ENCODE results near the gene CDH23.

CDH23 gene

GRCh38 chr10:71572962-71573361, 176.2 kb downstream of the CDH23 start:
- no peak for TF ChIP-seq CTCF (IDR thresholded peaks at IDR 0.05; ENCODE audit: insufficient read depth, low read length, missing control alignments)
- no peak overlapping the region for H3K4me3 ChIP-seq (ENCODE audit: low read depth, low read length)
- CTCF ChIA-PET: interaction anchor here (1.2 to 10.6 kb wide), 4 partner anchors 10 to 255 kb away, joined by 3 to 243 read pairs (median 4); partner anchors contain the start of gene SLC29A3
- no peak for DNase-seq (ENCODE audit: low read depth, low spot score)
- POLR2A ChIA-PET: no interaction called here

DNA sequence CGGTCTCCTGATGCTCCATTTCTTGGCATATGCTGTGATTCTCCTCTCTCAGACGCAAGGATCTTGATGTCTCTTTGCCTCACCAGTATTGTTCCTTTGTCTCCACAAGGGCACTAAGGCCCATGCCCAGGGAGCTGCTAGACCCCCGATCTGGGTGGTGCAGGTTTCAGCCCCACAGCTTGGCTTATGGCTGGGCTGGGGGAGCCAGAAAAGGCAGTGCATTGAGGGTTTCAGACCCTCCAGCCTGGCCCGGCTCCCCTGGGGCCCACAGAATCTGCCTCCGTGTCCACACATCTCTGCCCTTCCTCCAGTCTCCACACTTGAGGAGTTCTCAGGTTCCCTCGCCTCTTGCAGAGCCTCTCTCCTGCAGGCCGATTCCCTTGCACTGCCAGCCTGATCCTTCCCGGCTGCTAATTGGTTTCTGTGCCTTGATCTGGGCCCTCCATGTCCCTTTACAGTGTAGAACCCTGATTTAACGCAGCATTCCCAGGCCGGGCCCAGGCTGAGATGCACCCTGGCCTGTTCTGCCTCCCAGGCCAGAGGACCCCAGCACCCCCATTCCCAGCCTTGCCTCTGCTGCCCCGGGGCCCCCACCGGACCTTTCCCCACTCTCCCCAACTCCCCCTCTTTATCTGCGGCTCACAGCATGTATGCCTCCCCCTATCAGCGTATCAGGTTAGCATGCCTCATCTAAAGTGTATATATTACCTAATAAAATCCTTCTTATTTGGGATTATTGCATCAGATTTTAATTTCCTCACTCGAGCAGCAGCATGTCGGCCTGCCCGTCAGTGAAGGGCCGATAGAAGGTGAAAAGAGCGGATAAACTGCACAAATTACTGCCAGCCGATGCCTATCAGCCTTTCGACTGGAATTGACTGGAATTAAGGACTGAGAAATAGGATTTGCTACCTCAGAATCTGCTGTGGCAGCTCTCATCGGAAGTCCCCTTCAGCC, 177.1 kb downstream of the CDH23 start:
- no peak for TF ChIP-seq CTCF (IDR thresholded peaks at IDR 0.05; ENCODE audit: insufficient read depth, low read length, missing control alignments)
- ChIA-PET CTCF (interaction anchor here (1.2 to 10.6 kb wide), 4 partner anchors 9 to 256 kb away, joined by 3 to 243 read pairs (median 4); partner anchors contain the start of gene SLC29A3), POLR2A (no interaction called here)
- DNase-seq (ENCODE audit: low read depth, low spot score): no peak
- no peak overlapping the region for H3K4me3 ChIP-seq (ENCODE audit: low read depth, low read length)

DNA sequence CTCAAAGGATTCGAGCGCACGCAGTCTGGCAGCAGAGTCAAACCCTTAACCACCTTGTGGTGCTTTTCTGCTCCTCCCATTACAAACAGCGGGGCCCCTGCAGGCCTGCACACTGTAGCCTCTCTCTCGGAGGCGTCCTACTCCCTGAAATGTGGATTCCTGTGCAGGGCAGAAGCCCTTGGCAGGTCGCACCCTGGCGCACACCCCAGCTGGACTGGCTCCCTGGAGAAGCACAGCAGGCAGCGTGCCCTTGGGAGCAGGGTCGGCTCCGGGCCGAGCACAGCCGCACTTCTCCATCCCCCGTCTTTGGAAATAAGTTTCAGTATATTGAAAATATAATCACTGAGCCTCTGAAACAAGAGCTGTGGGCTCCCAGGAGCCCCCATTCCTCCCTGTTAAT, 178.7 kb downstream of the CDH23 start:
- TF ChIP-seq CTCF (IDR thresholded peaks at IDR 0.05; ENCODE audit: insufficient read depth, low read length, missing control alignments): no peak
- no peak overlapping the region for H3K4me3 ChIP-seq (ENCODE audit: low read depth, low read length)
- ChIA-PET POLR2A (no interaction called here), CTCF (no interaction called here)
- no peak for DNase-seq (ENCODE audit: low read depth, low spot score)

DNA sequence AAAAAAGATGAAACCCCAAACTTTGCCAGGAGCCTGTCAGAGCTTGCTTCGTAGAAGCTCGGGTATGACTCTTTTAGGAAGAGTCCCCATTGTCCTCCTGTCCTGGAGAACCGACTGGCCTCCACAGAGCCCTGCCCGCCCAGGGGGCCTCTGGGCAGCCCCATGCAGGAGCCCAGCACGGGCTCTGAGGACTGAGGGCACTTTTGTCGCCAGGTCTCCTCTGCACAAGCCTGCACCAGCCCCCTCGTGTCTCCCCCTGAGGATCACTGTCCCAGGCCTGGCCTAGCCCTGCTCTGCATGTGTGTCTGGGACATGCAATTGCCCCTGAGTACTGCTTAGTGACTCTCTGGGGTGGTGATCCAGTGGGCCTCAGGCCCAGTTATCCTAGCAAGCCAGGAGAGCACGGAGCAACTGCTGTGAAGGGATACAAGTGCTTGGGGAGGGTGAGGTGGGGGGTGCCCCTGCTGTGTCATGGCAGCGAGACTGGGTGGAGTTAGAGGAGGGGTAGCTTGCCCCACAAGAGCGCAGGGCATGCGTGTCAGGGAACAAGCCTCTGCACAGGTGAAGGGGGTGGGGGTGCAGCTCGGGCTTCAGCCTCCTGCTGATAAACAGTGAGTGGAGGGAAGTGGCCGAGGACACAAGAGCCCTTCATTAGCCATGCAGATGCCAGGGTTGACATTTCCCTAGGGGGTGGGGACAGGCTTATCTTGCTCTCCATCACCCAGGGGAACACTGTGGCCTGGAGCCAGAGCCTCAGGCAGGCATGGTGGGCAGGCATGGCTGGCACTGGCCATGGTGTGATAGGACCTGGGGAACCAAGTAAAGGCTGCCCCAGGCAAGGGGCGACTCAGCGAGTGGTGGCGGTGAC, 179.4 kb downstream of the CDH23 start:
- ChIA-PET CTCF (no interaction called here), POLR2A (no interaction called here)
- no peak overlapping the region for H3K4me3 ChIP-seq (ENCODE audit: low read depth, low read length)
- TF ChIP-seq CTCF (IDR thresholded peaks at IDR 0.05; ENCODE audit: insufficient read depth, low read length, missing control alignments): no peak
- DNase-seq (ENCODE audit: low read depth, low spot score): no peak

GRCh38 chr10:71576842-71577241, 180.1 kb downstream of the CDH23 start:
- no peak for TF ChIP-seq CTCF (IDR thresholded peaks at IDR 0.05; ENCODE audit: insufficient read depth, low read length, missing control alignments)
- ChIA-PET CTCF (interaction anchor here (2.6 kb wide), 1 partner anchor 8 kb away, joined by 20 read pairs; no protein-coding TSS in a partner anchor), POLR2A (no interaction called here)
- no peak for DNase-seq (ENCODE audit: low read depth, low spot score)
- H3K4me3 ChIP-seq (ENCODE audit: low read depth, low read length): no peak overlapping the region

DNA sequence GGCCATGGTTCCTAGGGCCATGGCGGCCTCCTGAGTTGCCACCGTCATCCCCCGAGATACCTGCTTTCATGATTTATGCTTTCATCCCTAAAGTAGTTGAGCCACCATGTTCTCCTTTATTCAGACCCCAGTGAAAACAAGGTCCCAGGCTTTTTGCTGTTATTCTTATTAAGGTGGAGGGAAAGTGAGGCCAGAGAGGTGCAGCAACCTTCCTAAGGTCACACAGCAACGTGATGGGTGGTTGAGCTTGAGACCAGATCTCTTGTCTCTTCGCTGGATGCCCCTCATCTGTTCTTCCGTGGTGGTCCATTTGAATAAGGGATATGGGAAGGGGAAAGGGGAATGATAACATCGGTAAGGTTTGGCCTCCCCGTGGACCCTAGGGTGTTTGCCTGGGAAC, 180.6 kb downstream of the CDH23 start:
- ChIA-PET CTCF (interaction anchor here (2.6 kb wide), 1 partner anchor 9 kb away, joined by 20 read pairs; no protein-coding TSS in a partner anchor), POLR2A (no interaction called here)
- H3K4me3 ChIP-seq (ENCODE audit: low read depth, low read length): no peak overlapping the region
- DNase-seq (ENCODE audit: low read depth, low spot score): no peak
- no peak for TF ChIP-seq CTCF (IDR thresholded peaks at IDR 0.05; ENCODE audit: insufficient read depth, low read length, missing control alignments)
